Astrocyte (in vitro differentiated cells and primary cell): ENCODE results near the gene UBE2E1. TPM values are rescaled to one million over a fixed set of nuclear protein-coding genes. Genes with fewer than 3 reads are reported as not detected.
A peak's percentile ranks its signal among the peaks of the same experiment; 100 is the strongest.

Experiments
- DNase-seq: peaks from one replicate; pipeline ENCODE4 v3.0.0-alpha.2; 2010; ENCODE audit warnings: low read depth
- FAIRE-seq: peaks from 2 replicates; lab custom pipeline; 2011; peaks lifted over from hg19 to GRCh38; lab: Jason Lieb, UNC
- H2AFZ ChIP-seq: 2 replicates; pipeline ENCODE4 v1.6.0; 2012; ENCODE audit warnings: low read depth, low read length, inconsistent platforms
- H3K27ac ChIP-seq: 2 replicates; pipeline ENCODE4 v1.5.1; 2011; ENCODE audit warnings: low read depth, low read length, inconsistent platforms
- H3K27me3 ChIP-seq: 2 replicates; pipeline ENCODE4 v1.6.0; 2011; ENCODE audit warnings: low read length, inconsistent platforms; ENCODE audit not compliant: insufficient read depth
- H3K36me3 ChIP-seq: 2 replicates; pipeline ENCODE4 v1.5.1; 2011; ENCODE audit warnings: low read length, inconsistent platforms; ENCODE audit not compliant: insufficient read depth
- H3K4me1 ChIP-seq: 2 replicates; pipeline ENCODE4 v1.5.1; 2011; ENCODE audit warnings: low read length, inconsistent platforms; ENCODE audit not compliant: insufficient read depth
- H3K4me2 ChIP-seq: 2 replicates; pipeline ENCODE4 v1.6.0; 2012; ENCODE audit warnings: low read length, inconsistent platforms
- H3K4me3 ChIP-seq: 2 replicates; pipeline ENCODE4 v1.5.1; 2011; ENCODE audit warnings: low read depth, mild to moderate bottlenecking, low read length, inconsistent platforms; ENCODE audit not compliant: insufficient read depth
- H3K79me2 ChIP-seq: 2 replicates; pipeline ENCODE4 v1.6.0; 2012; ENCODE audit warnings: mild to moderate bottlenecking, low read length, inconsistent platforms; ENCODE audit not compliant: insufficient read depth
- H3K9ac ChIP-seq: 2 replicates; pipeline ENCODE4 v1.6.0; 2012; ENCODE audit warnings: mild to moderate bottlenecking, low read length, inconsistent platforms
- H3K9me3 ChIP-seq: 2 replicates; pipeline ENCODE4 v1.5.1; 2012; ENCODE audit warnings: low read depth, mild to moderate bottlenecking, low read length, inconsistent platforms; ENCODE audit not compliant: insufficient read depth
- H4K20me1 ChIP-seq: 2 replicates; pipeline ENCODE4 v1.6.0; 2012; ENCODE audit warnings: low read length, inconsistent platforms; ENCODE audit not compliant: insufficient read depth
- H3K27ac Mint-ChIP-seq: one replicate; pipeline ENCODE4 v1.8.0; 2021; ENCODE audit warnings: mild to moderate bottlenecking, mixed read lengths; ENCODE audit not compliant: unreplicated experiment
- H3K27me3 Mint-ChIP-seq: one replicate; pipeline ENCODE4 v1.8.0; 2021; ENCODE audit warnings: low read depth, mixed read lengths; ENCODE audit not compliant: unreplicated experiment
- H3K36me3 Mint-ChIP-seq: one replicate; pipeline ENCODE4 v1.8.0; 2021; ENCODE audit warnings: low read depth, mixed read lengths; ENCODE audit not compliant: unreplicated experiment
- H3K4me1 Mint-ChIP-seq: one replicate; pipeline ENCODE4 v1.8.0; 2021; ENCODE audit warnings: low read depth, mixed read lengths; ENCODE audit not compliant: unreplicated experiment
- H3K4me3 Mint-ChIP-seq: one replicate; pipeline ENCODE4 v1.8.0; 2021; ENCODE audit warnings: mild to moderate bottlenecking, moderate library complexity, mixed read lengths; ENCODE audit not compliant: unreplicated experiment
- H3K9me3 Mint-ChIP-seq: one replicate; pipeline ENCODE4 v1.8.0; 2021; ENCODE audit warnings: mild to moderate bottlenecking, mixed read lengths; ENCODE audit not compliant: unreplicated experiment
- CTCF ChIP-seq: IDR thresholded peaks from 2 replicates; pipeline ENCODE4 v1.5.1; 2011; ENCODE audit warnings: low read depth, mild to moderate bottlenecking, inconsistent platforms, low read length, moderate library complexity; ENCODE audit not compliant: insufficient read depth
- EZH2 ChIP-seq: IDR thresholded peaks from 2 replicates; pipeline ENCODE4 v1.6.1; 2012; ENCODE audit warnings: mild to moderate bottlenecking, low read length, inconsistent platforms; ENCODE audit not compliant: insufficient read depth
- total RNA-seq: library from RNA; stranded (reverse); gene quantifications from 2 replicates; pipeline ENCODE4 v1.2.1, GENCODE V29; 2021

The UBE2E1 gene
- total RNA-seq, 1 donor from 2014 or later, result 150 TPM

GRCh38 chr3:23762759-23763477, 42.8 kb upstream of the UBE2E1 start:
- peak overlapping the region; percentile 63 for H2AFZ ChIP-seq
- DNase-seq, result peak; percentile 64
- H3K79me2 ChIP-seq, result no peaks in the 10 kb centered on the region
- FAIRE-seq, result no peak
- no peaks in the 10 kb centered on the region for H3K4me1 ChIP-seq
- no peak overlapping the region for H3K4me3 Mint-ChIP-seq
- peaks cover 3% of the 10 kb centered on the region for H3K27me3 Mint-ChIP-seq
- H3K36me3 Mint-ChIP-seq, result no peaks in the 10 kb centered on the region
- H4K20me1 ChIP-seq, result no peaks in the 10 kb centered on the region
- no peaks in the 10 kb centered on the region for H3K9me3 Mint-ChIP-seq
- H3K9me3 ChIP-seq, result no peaks in the 10 kb centered on the region
- peak overlapping the region; percentile 29 for H3K9ac ChIP-seq
- peak overlapping the region; percentile 72 for H3K4me2 ChIP-seq
- no peaks in the 10 kb centered on the region for H3K27me3 ChIP-seq
- H3K4me3 ChIP-seq, result no peak overlapping the region
- no peak overlapping the region for H3K27ac Mint-ChIP-seq
- no peaks in the 10 kb centered on the region for H3K36me3 ChIP-seq
- TF ChIP-seq EZH2, result no peak
- no peak for TF ChIP-seq CTCF
- H3K27ac ChIP-seq, result no peak overlapping the region
- H3K4me1 Mint-ChIP-seq, result peaks cover 7% of the 10 kb centered on the region

- Histone ChIP-seq H3K27ac (no peak overlapping the region), H3K79me2 (no peaks in the 10 kb centered on the region), H3K4me3 (no peak overlapping the region), H3K36me3 (no peaks in the 10 kb centered on the region), H3K9me3 (no peaks in the 10 kb centered on the region), H3K9ac (no peak overlapping the region), H4K20me1 (no peaks in the 10 kb centered on the region), H3K27me3 (no peaks in the 10 kb centered on the region), H2AFZ (no peak overlapping the region), H3K4me1 (no peaks in the 10 kb centered on the region), H3K4me2 (no peak overlapping the region)
- Mint-ChIP-seq H3K27me3 (peaks cover 3% of the 10 kb centered on the region), H3K4me3 (no peak overlapping the region), H3K27ac (no peak overlapping the region), H3K36me3 (no peaks in the 10 kb centered on the region), H3K4me1 (peaks cover 7% of the 10 kb centered on the region), H3K9me3 (no peaks in the 10 kb centered on the region)
- TF ChIP-seq CTCF (no peak), EZH2 (no peak)
- no peak for FAIRE-seq
- no peak for DNase-seq
Measured at GRCh38 chr3:23764407-23764806, 41.3 kb upstream of the UBE2E1 start.

GRCh38 chr3:23767546-23767945, 38.2 kb upstream of the UBE2E1 start:
- H3K36me3 Mint-ChIP-seq, result no peaks in the 10 kb centered on the region
- no peak overlapping the region for H3K4me3 Mint-ChIP-seq
- no peak for TF ChIP-seq EZH2
- no peak for TF ChIP-seq CTCF
- no peak overlapping the region for H3K27ac ChIP-seq
- FAIRE-seq (no peak), DNase-seq (no peak)
- no peak overlapping the region for H3K27ac Mint-ChIP-seq
- H3K4me1 Mint-ChIP-seq, result no peaks in the 10 kb centered on the region
- no peaks in the 10 kb centered on the region for H3K36me3 ChIP-seq
- H3K79me2 ChIP-seq, result no peaks in the 10 kb centered on the region
- no peak overlapping the region for H3K4me3 ChIP-seq
- H2AFZ ChIP-seq, result no peak overlapping the region
- no peaks in the 10 kb centered on the region for H4K20me1 ChIP-seq
- H3K9me3 ChIP-seq, result no peaks in the 10 kb centered on the region
- H3K27me3 Mint-ChIP-seq, result peaks cover 3% of the 10 kb centered on the region
- no peak overlapping the region for H3K9ac ChIP-seq
- no peaks in the 10 kb centered on the region for H3K4me1 ChIP-seq
- no peaks in the 10 kb centered on the region for H3K9me3 Mint-ChIP-seq
- no peak overlapping the region for H3K4me2 ChIP-seq
- no peaks in the 10 kb centered on the region for H3K27me3 ChIP-seq
